ENCODE results near the gene P2RX5.

- TF ChIP-seq POLR2AphosphoS5 (IDR thresholded peaks at IDR 0.05): peak; percentile 44 to 76 (median 62)
- TF ChIP-seq, protein P1, sequence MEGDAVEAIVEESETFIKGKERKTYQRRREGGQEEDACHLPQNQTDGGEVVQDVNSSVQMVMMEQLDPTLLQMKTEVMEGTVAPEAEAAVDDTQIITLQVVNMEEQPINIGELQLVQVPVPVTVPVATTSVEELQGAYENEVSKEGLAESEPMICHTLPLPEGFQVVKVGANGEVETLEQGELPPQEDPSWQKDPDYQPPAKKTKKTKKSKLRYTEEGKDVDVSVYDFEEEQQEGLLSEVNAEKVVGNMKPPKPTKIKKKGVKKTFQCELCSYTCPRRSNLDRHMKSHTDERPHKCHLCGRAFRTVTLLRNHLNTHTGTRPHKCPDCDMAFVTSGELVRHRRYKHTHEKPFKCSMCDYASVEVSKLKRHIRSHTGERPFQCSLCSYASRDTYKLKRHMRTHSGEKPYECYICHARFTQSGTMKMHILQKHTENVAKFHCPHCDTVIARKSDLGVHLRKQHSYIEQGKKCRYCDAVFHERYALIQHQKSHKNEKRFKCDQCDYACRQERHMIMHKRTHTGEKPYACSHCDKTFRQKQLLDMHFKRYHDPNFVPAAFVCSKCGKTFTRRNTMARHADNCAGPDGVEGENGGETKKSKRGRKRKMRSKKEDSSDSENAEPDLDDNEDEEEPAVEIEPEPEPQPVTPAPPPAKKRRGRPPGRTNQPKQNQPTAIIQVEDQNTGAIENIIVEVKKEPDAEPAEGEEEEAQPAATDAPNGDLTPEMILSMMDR (IDR thresholded peaks at IDR 0.05 in 8 of 11, conservative IDR thresholded peaks at IDR 0.05 in 3 of 11): no peak
- no peak for TF ChIP-seq POLR2A (IDR thresholded peaks at IDR 0.05)
These were observed 10.8 kb downstream of the P2RX5 start for GRCh38 chr17:3685174-3685573.

Data from spleen (tissue), 7 donors.